Measurements from ENCODE around the gene RXFP4. TPM values are rescaled to one million over a fixed set of nuclear protein-coding genes. Genes with fewer than 3 reads are reported as not detected.
A peak's percentile ranks its signal among the peaks of the same experiment; 100 is the strongest.

Gene RXFP4
- total and polyA plus RNA-seq, 2 of the 13 experiments (the other 11 are each of a cell fraction or from before 2014, with no cell fraction given): 0.38 to 1.4 TPM

DNA sequence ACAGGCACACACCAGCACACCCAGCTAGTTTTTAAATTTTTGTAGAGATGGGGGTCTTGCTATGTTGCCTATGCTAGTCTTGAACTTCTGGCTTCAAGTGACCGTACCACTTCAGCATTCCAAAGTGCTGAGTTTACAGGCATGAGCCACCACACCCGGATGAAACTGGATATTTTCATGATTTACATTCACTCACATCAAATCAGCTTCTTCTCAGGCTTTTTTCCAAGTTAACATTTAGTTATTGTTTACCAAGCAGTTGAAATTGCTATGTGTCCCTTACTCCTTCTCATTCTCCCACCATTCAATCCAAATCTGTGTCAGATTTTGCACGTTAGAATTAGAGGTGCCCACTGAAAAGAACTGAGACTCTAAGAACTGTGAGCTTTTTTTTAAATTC lies 48.6 kb upstream of the RXFP4 start:
- ChIA-PET CTCF (ENCODE audit: low intra/inter-chr PET ratio, low total read pairs) (no interaction called here), POLR2A (interaction anchor here (1.7 kb wide), 1 partner anchor 34 kb away, joined by 11 read pairs; the partner anchor contains the start of gene SYT11)
- no peaks in the 10 kb centered on the region for H4K20me1 ChIP-seq (ENCODE audit: insufficient read depth, low read length)
- H3K9me3 ChIP-seq (ENCODE audit: low read length): no peaks in the 10 kb centered on the region
- in situ Hi-C loops (cut with HindIII; ENCODE audit: extremely low pct_ligation_motif_present, low pct_unique_long_range_greater_than_20kb): no loop called here
- peak overlapping the region; percentile 14; the same call in 1 of the 2 replicates for H3K9ac ChIP-seq (ENCODE audit: insufficient read depth, low read depth, low read length)
- 6% methylated on average over 3 of the region's 3 CpGs for WGBS (ENCODE audit: low lambda C conversion rate)
- H3K27me3 ChIP-seq (ENCODE audit: control insufficient read depth in 1 of 2, insufficient read depth in 2 of 2, low read length in 2 of 2): no peaks in the 10 kb centered on the region
- H3K27ac ChIP-seq (ENCODE audit: extremely low read length, insufficient read depth, low read length): peak overlapping the region; percentile 49
- peaks cover 38% of the 10 kb centered on the region for H3K4me1 ChIP-seq (ENCODE audit: insufficient read depth, low read length)
- no peak for ATAC-seq
- TF ChIP-seq ZNF550 (CRISPR knock-in tag; IDR thresholded peaks at IDR 0.05; ENCODE audit: borderline replicate concordance) (no peak), FOSL2 (CRISPR knock-in tag; IDR thresholded peaks at IDR 0.05) (peak; percentile 55)
- intact Hi-C loops (cut with micrococcal nuclease; ENCODE audit: unreplicated experiment): loop anchor here (10.0 kb wide), 1 partner anchor 1522 kb away; no protein-coding TSS in a partner anchor
- H3K4me2 ChIP-seq (ENCODE audit: low read depth, low read length): peak overlapping the region; percentile 22
- no peak overlapping the region; a peak in 1 of 6 replicates for H3K4me3 ChIP-seq (replicated peaks in 1 of 3; ENCODE audit: insufficient read depth in 1 of 3, low read depth in 2 of 3, low read length in 3 of 3)
- BruUV-seq (replicated peaks): no TSS peak
- DNase-seq (ENCODE audit: low spot score): no peak
- no peak for FAIRE-seq
- H3K36me3 ChIP-seq (replicated peaks in 1 of 2; ENCODE audit: control insufficient read depth in 1 of 2, insufficient read depth in 2 of 2, low read length in 2 of 2): no peaks in the 10 kb centered on the region
- no peak overlapping the region for H2AFZ ChIP-seq (ENCODE audit: low read length)
- no peaks in the 10 kb centered on the region for H3K79me2 ChIP-seq (ENCODE audit: insufficient read depth, low read length)

DNA sequence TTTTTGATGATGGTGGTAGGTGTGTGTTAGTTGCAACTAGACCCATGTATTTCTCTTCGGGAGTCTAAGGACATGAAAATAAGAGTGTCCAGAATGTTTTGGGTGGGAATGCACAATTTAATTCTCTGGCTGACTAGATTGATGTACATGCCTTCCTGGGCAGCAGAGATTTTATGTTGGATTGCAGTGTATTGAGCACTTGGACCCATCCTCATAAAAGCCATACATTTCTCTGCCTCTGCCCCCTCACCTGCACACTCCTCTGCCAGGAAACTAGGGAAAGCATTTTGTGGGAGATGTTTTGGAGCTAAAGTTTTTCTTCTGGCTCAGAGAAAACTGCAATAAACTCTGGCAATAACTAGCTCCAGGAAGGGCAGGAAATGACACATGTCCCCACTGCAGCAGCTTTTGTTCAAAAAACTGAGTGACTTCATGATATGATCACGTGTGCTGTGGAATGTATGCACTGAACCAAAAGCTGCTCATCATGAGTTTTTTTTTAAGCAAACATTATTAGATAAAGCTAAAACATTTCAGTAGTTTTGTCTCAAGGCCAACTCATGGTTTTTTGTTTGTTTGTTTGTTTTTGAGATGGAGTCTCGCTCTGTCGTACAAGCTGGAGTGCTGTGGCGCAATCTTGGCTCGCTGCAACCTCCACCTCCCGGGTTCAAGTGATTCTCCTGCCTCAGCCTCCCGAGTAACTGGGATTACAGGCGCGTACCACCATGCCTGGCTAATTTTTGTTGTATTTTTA lies 47.9 kb upstream of the RXFP4 start:
- Histone ChIP-seq H3K4me3 (replicated peaks in 1 of 3; ENCODE audit: insufficient read depth in 1 of 3, low read depth in 2 of 3, low read length in 3 of 3) (no peak overlapping the region), H2AFZ (ENCODE audit: low read length) (no peak overlapping the region), H3K4me1 (ENCODE audit: insufficient read depth, low read length) (peaks cover 33% of the 10 kb centered on the region), H3K9me3 (ENCODE audit: low read length) (no peaks in the 10 kb centered on the region), H3K27ac (ENCODE audit: extremely low read length, insufficient read depth, low read length) (peak overlapping the region; percentile 49), H3K9ac (ENCODE audit: insufficient read depth, low read depth, low read length) (peak overlapping the region; percentile 14; the same call in 1 of the 2 replicates), H4K20me1 (ENCODE audit: insufficient read depth, low read length) (no peaks in the 10 kb centered on the region), H3K27me3 (ENCODE audit: control insufficient read depth in 1 of 2, insufficient read depth in 2 of 2, low read length in 2 of 2) (no peaks in the 10 kb centered on the region), H3K36me3 (replicated peaks in 1 of 2; ENCODE audit: control insufficient read depth in 1 of 2, insufficient read depth in 2 of 2, low read length in 2 of 2) (no peaks in the 10 kb centered on the region), H3K79me2 (ENCODE audit: insufficient read depth, low read length) (no peaks in the 10 kb centered on the region), H3K4me2 (ENCODE audit: low read depth, low read length) (peak overlapping the region; percentile 22)
- DNase-seq (ENCODE audit: low spot score): peak; percentile 85
- ChIA-PET CTCF (ENCODE audit: low intra/inter-chr PET ratio, low total read pairs) (no interaction called here), POLR2A (interaction anchor here (0.8 to 1.7 kb wide), 3 partner anchors 18 to 41 kb away, joined by 4 to 12 read pairs (median 11); partner anchors contain the start of genes KHDC4, RIT1 and SYT11)
- in situ Hi-C loops (cut with HindIII; ENCODE audit: extremely low pct_ligation_motif_present, low pct_unique_long_range_greater_than_20kb): no loop called here
- FAIRE-seq: peak; percentile 65
- ATAC-seq: peak; percentile 85
- TSS peak; percentile 91 for BruUV-seq (replicated peaks)
- intact Hi-C loops (cut with micrococcal nuclease; ENCODE audit: unreplicated experiment): loop anchor here (10.0 kb wide), 1 partner anchor 1521 kb away; no protein-coding TSS in a partner anchor
- WGBS (ENCODE audit: low lambda C conversion rate): 22% methylated on average over 10 of the region's 10 CpGs
- 0 out of 2 replicates have a peak, but pooled peaks have one; percentile 37 for TF ChIP-seq CREB1 (IDR thresholded peaks at IDR 0.05)
- 0 out of 2 replicates have a peak, but pooled peaks have one; percentile 28 for TF ChIP-seq CREB1 (CRISPR knock-in tag; IDR thresholded peaks at IDR 0.05)
- no peak for TF ChIP-seq ZNF782 (CRISPR knock-in tag; IDR thresholded peaks at IDR 0.05; ENCODE audit: borderline replicate concordance)
- TF ChIP-seq PAWR (CRISPR knock-in tag; IDR thresholded peaks at IDR 0.05; ENCODE audit: borderline replicate concordance): no peak
- peak; percentile 46; the same call in 1 of the 3 replicates for TF ChIP-seq MXI1 (IDR thresholded peaks at IDR 0.05; ENCODE audit: borderline replicate concordance, low read depth, low read length)
- no peak for TF ChIP-seq ZNF557 (CRISPR knock-in tag; IDR thresholded peaks at IDR 0.05)
- peak; percentile 59; the same call in 1 of the 2 replicates for TF ChIP-seq MED1 (CRISPR knock-in tag; IDR thresholded peaks at IDR 0.05)
- peak; percentile 92 for TF ChIP-seq ADNP (CRISPR knock-in tag; IDR thresholded peaks at IDR 0.05)
- TF ChIP-seq, protein P1, sequence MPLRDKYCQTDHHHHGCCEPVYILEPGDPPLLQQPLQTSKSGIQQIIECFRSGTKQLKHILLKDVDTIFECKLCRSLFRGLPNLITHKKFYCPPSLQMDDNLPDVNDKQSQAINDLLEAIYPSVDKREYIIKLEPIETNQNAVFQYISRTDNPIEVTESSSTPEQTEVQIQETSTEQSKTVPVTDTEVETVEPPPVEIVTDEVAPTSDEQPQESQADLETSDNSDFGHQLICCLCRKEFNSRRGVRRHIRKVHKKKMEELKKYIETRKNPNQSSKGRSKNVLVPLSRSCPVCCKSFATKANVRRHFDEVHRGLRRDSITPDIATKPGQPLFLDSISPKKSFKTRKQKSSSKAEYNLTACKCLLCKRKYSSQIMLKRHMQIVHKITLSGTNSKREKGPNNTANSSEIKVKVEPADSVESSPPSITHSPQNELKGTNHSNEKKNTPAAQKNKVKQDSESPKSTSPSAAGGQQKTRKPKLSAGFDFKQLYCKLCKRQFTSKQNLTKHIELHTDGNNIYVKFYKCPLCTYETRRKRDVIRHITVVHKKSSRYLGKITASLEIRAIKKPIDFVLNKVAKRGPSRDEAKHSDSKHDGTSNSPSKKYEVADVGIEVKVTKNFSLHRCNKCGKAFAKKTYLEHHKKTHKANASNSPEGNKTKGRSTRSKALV (CRISPR knock-in tag; IDR thresholded peaks at IDR 0.05): 0 out of 2 replicates have a peak, but pooled peaks have one; percentile 21
- TF ChIP-seq, protein P2, sequence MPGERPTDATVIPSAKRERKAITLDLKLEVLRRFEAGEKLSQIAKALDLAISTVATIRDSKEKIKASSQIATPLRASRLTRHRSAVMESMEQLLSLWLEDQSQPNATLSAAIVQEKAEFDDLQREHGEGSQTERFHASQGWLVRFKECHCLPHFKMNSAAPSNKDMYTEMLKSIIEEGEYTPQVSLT (CRISPR knock-in tag; IDR thresholded peaks at IDR 0.05; ENCODE audit: borderline replicate concordance, low read depth): no peak
- TF ChIP-seq, protein P3, sequence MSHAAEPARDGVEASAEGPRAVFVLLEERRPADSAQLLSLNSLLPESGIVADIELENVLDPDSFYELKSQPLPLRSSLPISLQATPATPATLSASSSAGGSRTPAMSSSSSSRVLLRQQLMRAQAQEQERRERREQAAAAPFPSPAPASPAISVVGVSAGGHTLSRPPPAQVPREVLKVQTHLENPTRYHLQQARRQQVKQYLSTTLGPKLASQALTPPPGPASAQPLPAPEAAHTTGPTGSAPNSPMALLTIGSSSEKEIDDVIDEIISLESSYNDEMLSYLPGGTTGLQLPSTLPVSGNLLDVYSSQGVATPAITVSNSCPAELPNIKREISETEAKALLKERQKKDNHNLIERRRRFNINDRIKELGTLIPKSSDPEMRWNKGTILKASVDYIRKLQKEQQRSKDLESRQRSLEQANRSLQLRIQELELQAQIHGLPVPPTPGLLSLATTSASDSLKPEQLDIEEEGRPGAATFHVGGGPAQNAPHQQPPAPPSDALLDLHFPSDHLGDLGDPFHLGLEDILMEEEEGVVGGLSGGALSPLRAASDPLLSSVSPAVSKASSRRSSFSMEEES (CRISPR knock-in tag; IDR thresholded peaks at IDR 0.05): peak; percentile 86; the same call in 1 of the 2 replicates
- no peak for TF ChIP-seq PAF1 (CRISPR knock-in tag; IDR thresholded peaks at IDR 0.05)

Data from HepG2 (cell line).